HepG2 (cell line): ENCODE results near the gene SPTBN4. TPM values are rescaled to one million over a fixed set of nuclear protein-coding genes. Genes with fewer than 3 reads are reported as not detected.
A peak's percentile ranks its signal among the peaks of the same experiment; 100 is the strongest.

Experiments used
- ATAC-seq: fragments of 200-7000 bp; cut with Tn5 transposase; 3 replicates; pipeline ENCODE4 v1.9.1; 2020; ENCODE audit warnings: mild to moderate bottlenecking, moderate library complexity
- BruUV-seq: library from RNA; stranded (reverse); fragments of 400-500 nt; replicated peaks from 2 replicates; lab custom pipeline; 2021; lab: Mats Ljungman, UMichigan
- CTCF ChIA-PET: fragments of 300-600 bp; formaldehyde crosslinking; extraction: SDS; loops from one replicate; lab custom pipeline; 2021; ENCODE audit warnings: low total read pairs, inconsistent platforms, low intra/inter-chr PET ratio; lab: Yijun Ruan, JAX
- POLR2A ChIA-PET: fragments of 350-600 bp; sonication (Branson Sonifier 250); formaldehyde crosslinking; loops from one replicate; lab custom pipeline; 2020; ENCODE audit warnings: antibody characterized with exemption, inconsistent platforms; lab: Yijun Ruan, JAX
- DNase-seq: peaks from one replicate; pipeline ENCODE4 v3.0.0-alpha.2; 2015; ENCODE audit warnings: low spot score
- FAIRE-seq: peaks from 3 replicates; lab custom pipeline; 2011; peaks lifted over from hg19 to GRCh38; lab: Jason Lieb, UNC
- H2AFZ ChIP-seq: one replicate; pipeline ENCODE4 v1.6.1; 2011; ENCODE audit warnings: low read length, inconsistent platforms
- H3K27ac ChIP-seq: fragments of 300-600 bp; 3 replicates; pipeline ENCODE4 v1.8.0; 2011; ENCODE audit warnings: mixed run types, mild to moderate bottlenecking, mixed read lengths, low read length, inconsistent platforms; ENCODE audit not compliant: insufficient read depth; ENCODE audit errors: extremely low read length
- H3K27me3 ChIP-seq, 2 experiments: fragments of 200-600 bp in 1 of 2; 2 replicates in 1 of 2; 3 replicates in 1 of 2; pipeline versions ENCODE4 v1.6.0 to v1.8.0; 2011; ENCODE audit warnings: low read length in 2 of 2, mild to moderate bottlenecking in 2 of 2, moderate library complexity in 2 of 2, inconsistent platforms in 1 of 2; ENCODE audit not compliant: insufficient read depth in 2 of 2, control insufficient read depth in 1 of 2
- H3K36me3 ChIP-seq, 2 experiments: fragments of 200-600 bp in 1 of 2; replicated peaks in 1 of 2; 2 replicates in 1 of 2; 3 replicates in 1 of 2; pipeline versions ENCODE4 v1.5.1 to v1.8.0; 2011; ENCODE audit warnings: low read length in 2 of 2, inconsistent platforms in 1 of 2; ENCODE audit not compliant: insufficient read depth in 2 of 2, control insufficient read depth in 1 of 2
- H3K4me1 ChIP-seq: 2 replicates; pipeline ENCODE4 v1.5.1; 2012; ENCODE audit warnings: low read length, inconsistent platforms; ENCODE audit not compliant: insufficient read depth
- H3K4me2 ChIP-seq: 2 replicates; pipeline ENCODE4 v1.6.0; 2011; ENCODE audit warnings: low read depth, low read length, inconsistent platforms
- H3K4me3 ChIP-seq, 3 experiments: fragments of 200-600 bp in 1 of 3; sonication (generic), shearing (Covaris generic) in 1 of 3; replicated peaks in 1 of 3; 2 replicates each; pipeline ENCODE4 v1.5.1; 2011 to 2016; ENCODE audit warnings: low read length in 3 of 3, inconsistent platforms in 2 of 3, low read depth in 2 of 3, mild to moderate bottlenecking in 2 of 3, control low read depth in 1 of 3, mixed read lengths in 1 of 3; ENCODE audit not compliant: insufficient read depth in 1 of 3
- H3K79me2 ChIP-seq: one replicate; pipeline ENCODE4 v1.6.1; 2011; ENCODE audit warnings: low read length, inconsistent platforms; ENCODE audit not compliant: insufficient read depth
- H3K9ac ChIP-seq: 2 replicates; pipeline ENCODE4 v1.6.0; 2011; ENCODE audit warnings: mild to moderate bottlenecking, low read depth, low read length, inconsistent platforms; ENCODE audit not compliant: insufficient read depth
- H3K9me3 ChIP-seq: 2 replicates; pipeline ENCODE4 v1.5.1; 2012; ENCODE audit warnings: mild to moderate bottlenecking, low read length
- H4K20me1 ChIP-seq: 2 replicates; pipeline ENCODE4 v1.6.0; 2011; ENCODE audit warnings: inconsistent platforms, mild to moderate bottlenecking, low read length, moderate library complexity; ENCODE audit not compliant: insufficient read depth
- ADNP ChIP-seq: sonication (generic); formaldehyde crosslinking; IDR thresholded peaks from 2 replicates; pipeline ENCODE4 v1.4.0; 2020; ENCODE audit warnings: missing genetic modification reagents
- NCOR1 ChIP-seq: fragments of 200-600 bp; sonication (generic); IDR thresholded peaks from 2 replicates; pipeline ENCODE4 v1.7.0; 2017; ENCODE audit warnings: antibody characterized with exemption, low read length, borderline replicate concordance
- PAF1 ChIP-seq: IDR thresholded peaks from 2 replicates; pipeline ENCODE4 v1.6.1; 2016; ENCODE audit warnings: missing genetic modification reagents, missing compliant biosample characterization
- PCBP2 ChIP-seq: fragments of 200-400 bp; formaldehyde crosslinking; optimal IDR thresholded peaks from 2 replicates; pipeline ENCODE3; 2018; ENCODE audit warnings: low read length, low read depth; ENCODE audit not compliant: poor library complexity, severe bottlenecking
- WGBS: methylation state at CpG from one replicate; pipeline ENCODE4 v1.1.6; 2017; ENCODE audit warnings: low lambda C conversion rate; 5-methylcytosine and 5-hydroxymethylcytosine counted together
- in situ Hi-C: cut with HindIII; loops from 2 replicates; pipeline ENCODE4 v1.10.0; 2017; ENCODE audit warnings: low pct_unique_long_range_greater_than_20kb; ENCODE audit not compliant: extremely low pct_ligation_motif_present
- intact Hi-C: fragments of 100-400 bp; cut with micrococcal nuclease; formaldehyde crosslinking; loops from one replicate; pipeline ENCODE4 v1.10.0; 2022; ENCODE audit not compliant: unreplicated experiment
- polyA plus RNA-seq, 8 experiments: library from polyadenylated mRNA; depleted of rRNA in 3 of 8; stranded (reverse) in 7 of 8; unstranded in 1 of 8; fragments of >200 nt; fragmentation: Illumina TruSeq in 4 of 8; extraction: Trizol in 4 of 8; gene quantifications; 2 replicates each; pipeline versions ENCODE4 v1.2.1 to v1.2.3, GENCODE V29; 2011 to 2016; ENCODE audit warnings: low read depth in 4 of 8, missing spikeins in 1 of 8, mixed read lengths in 1 of 8; ENCODE audit not compliant: insufficient read depth in 1 of 8
- total RNA-seq, 5 experiments: library from RNA; depleted of rRNA; stranded (reverse); fragments of >200 nt; fragmentation: Illumina TruSeq; extraction: Trizol; gene quantifications; 2 replicates each; pipeline ENCODE4 v1.2.3, GENCODE V29; 2016; ENCODE audit warnings: low read depth in 1 of 5

Gene SPTBN4
- total and polyA plus RNA-seq, 2 of the 13 experiments (the other 11 are each of a cell fraction or from before 2014, with no cell fraction given), result 0.11 TPM

DNA sequence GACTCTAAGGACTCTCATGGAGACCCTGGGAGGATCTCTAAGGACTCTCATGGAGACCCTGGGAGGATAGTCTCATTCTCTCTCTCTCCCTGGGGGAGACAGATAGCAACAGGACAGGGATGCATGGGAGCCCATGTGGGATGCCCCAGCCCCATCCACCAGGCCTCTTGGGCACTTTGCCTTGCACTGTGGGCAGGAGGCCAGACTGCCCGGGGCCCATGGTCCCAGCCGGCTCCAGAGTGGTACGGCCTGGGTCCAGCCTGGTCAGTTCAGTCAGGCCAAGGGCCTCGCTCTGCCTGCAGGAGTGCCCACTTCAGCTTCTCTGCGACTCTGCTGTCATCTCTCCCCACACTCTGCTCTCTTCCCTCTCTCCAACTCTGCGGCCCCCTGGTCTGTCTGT, 61.3 kb downstream of the SPTBN4 start (continued):
- no peak for TF ChIP-seq ADNP (CRISPR knock-in tag)
- TF ChIP-seq PAF1 (CRISPR knock-in tag), result no peak

DNA sequence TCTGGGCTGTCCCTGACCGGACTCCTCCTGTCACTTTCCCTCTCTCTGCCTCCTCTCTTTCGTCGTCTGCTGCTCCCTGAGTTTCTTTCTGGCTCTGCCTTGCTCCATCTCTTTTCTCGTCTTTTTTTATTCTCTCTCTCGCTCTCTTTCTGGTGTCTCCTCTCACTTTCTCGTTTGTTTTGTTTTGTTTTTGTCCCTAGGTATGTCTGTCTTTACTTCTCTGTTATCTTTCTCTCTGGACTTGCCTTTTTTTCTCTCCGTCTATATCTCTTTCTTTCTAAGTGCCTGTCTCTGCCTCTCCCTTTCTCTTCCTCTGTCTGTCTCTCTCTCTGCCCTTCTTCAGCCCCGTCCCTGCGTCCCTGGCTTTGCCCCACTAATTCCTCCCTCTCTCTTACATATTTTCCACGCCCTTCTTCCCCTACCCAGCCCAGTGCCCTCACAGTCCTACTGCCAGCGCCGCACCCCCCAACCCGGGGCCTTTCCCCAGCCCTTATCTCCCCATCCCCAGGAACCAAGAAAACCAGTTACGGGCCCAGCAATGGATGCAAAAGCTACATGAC, 61.8 kb downstream of the SPTBN4 start:
- Histone ChIP-seq H3K79me2 (no peaks in the 10 kb centered on the region), H3K36me3 (no peaks in the 10 kb centered on the region), H3K4me1 (peaks cover 30% of the 10 kb centered on the region), H3K4me3 (no peak overlapping the region), H3K9ac (no peak overlapping the region), H3K27me3 (no peaks in the 10 kb centered on the region; a peak in 1 of 5 replicates), H3K4me2 (no peak overlapping the region), H4K20me1 (no peaks in the 10 kb centered on the region), H3K9me3 (no peaks in the 10 kb centered on the region), H3K27ac (no peak overlapping the region), H2AFZ (no peak overlapping the region)
- WGBS, result 34% methylated on average over 14 of the region's 14 CpGs
- BruUV-seq, result no TSS peak
- TF ChIP-seq NCOR1, result no peak
- TF ChIP-seq PCBP2, result peak; percentile 43
- intact Hi-C loops, result loop anchor here (5.0 to 10.0 kb wide), 3 partner anchors 64 to 224 kb away; partner anchors contain the start of genes BLVRB and SPTBN4
- POLR2A ChIA-PET, result no interaction called here
- in situ Hi-C loops, result no loop called here
- CTCF ChIA-PET, result interaction anchor here (2.6 kb wide), 1 partner anchor 106 kb away, joined by 9 read pairs; no protein-coding TSS in a partner anchor
- no peak for FAIRE-seq
- DNase-seq, result no peak
- no peak for ATAC-seq
